Left ventricle myocardium superior (tissue), 1 donor: ENCODE results near the gene KLK3. TPM values are rescaled to one million over a fixed set of nuclear protein-coding genes. Genes with fewer than 3 reads are reported as not detected.
"Not testable (repeated sequence)": the region's sequence is repeated elsewhere in the genome, so short reads cannot be mapped to it uniquely, and the experiment has no call there.

ENCODE experiments used
- ATAC-seq: fragments of 200-7000 bp; cut with Tn5 transposase; one replicate; pipeline ENCODE4 v1.9.1; 2020; ENCODE audit warnings: mild to moderate bottlenecking, moderate library complexity
- DNase-seq: peaks from one replicate; pipeline ENCODE4 v3.0.0-alpha.2; 2020
- intact Hi-C: fragments of 100-400 bp; cut with micrococcal nuclease; formaldehyde crosslinking; loops from one replicate; pipeline ENCODE4 v1.11.0; 2022
- total RNA-seq: library from RNA; stranded (reverse); fragmentation: NEBNext Ultra II Directional; extraction: Animal tissue kit (Norgen Biotek cat#: 25700); gene quantifications from one replicate; pipeline ENCODE4 v1.2.1, GENCODE V29; 2021
- donor health status: DM: no; HTN: yes; CAD: no; lungs with severe emphysema.

KLK3 gene
- total RNA-seq, 1 donor from 2014 or later: not detected

- ATAC-seq (no peak), DNase-seq (no peak)
- intact Hi-C loops: no loop called here
Measured at GRCh38 chr19:50893047-50893736, 38.5 kb downstream of the KLK3 start.

- intact Hi-C loops: no loop called here
- DNase-seq (no peak), ATAC-seq (no peak)
Measured at GRCh38 chr19:50894478-50895356, 40.0 kb downstream of the KLK3 start.

- ATAC-seq, intact Hi-C loops, DNase-seq: not testable (repeated sequence)
Measured at GRCh38 chr19:50896089-50896590, 41.4 kb downstream of the KLK3 start.

- ATAC-seq (no peak), DNase-seq (no peak)
- intact Hi-C loops: no loop called here
Measured at GRCh38 chr19:50896591-50897190, 42.0 kb downstream of the KLK3 start.

GRCh38 chr19:50897191-50897607 is 42.5 kb downstream of the KLK3 start:
- ATAC-seq: no peak
- DNase-seq: no peak
- intact Hi-C loops: no loop called here

- DNase-seq: no peak
- no peak for ATAC-seq
- intact Hi-C loops: no loop called here
Measured at GRCh38 chr19:50897612-50898011, 42.9 kb downstream of the KLK3 start.

- DNase-seq (no peak), ATAC-seq (no peak)
- intact Hi-C loops: no loop called here
Measured at GRCh38 chr19:50898018-50898417, 43.3 kb downstream of the KLK3 start.

GRCh38 chr19:50899569-50899968 is 44.9 kb downstream of the KLK3 start:
- intact Hi-C loops: no loop called here
- ATAC-seq (no peak), DNase-seq (no peak)

GRCh38 chr19:50902640-50903039 is 47.9 kb downstream of the KLK3 start:
- no peak for DNase-seq
- no peak for ATAC-seq
- intact Hi-C loops: no loop called here

GRCh38 chr19:50906217-50906616 is 51.5 kb downstream of the KLK3 start:
- ATAC-seq (no peak), DNase-seq (no peak)
- intact Hi-C loops: no loop called here

- DNase-seq (no peak), ATAC-seq (no peak)
- intact Hi-C loops: no loop called here
Measured at GRCh38 chr19:50908336-50908735, 53.6 kb downstream of the KLK3 start.

- intact Hi-C loops: no loop called here
- DNase-seq: no peak
- ATAC-seq: no peak
Measured at GRCh38 chr19:50909240-50910070, 54.7 kb downstream of the KLK3 start.

Other genes starting within 250 kb of the KLK3 start
- gene SYT3, start 215.0 kb upstream of the KLK3 start, total RNA-seq: 0.15 TPM
- gene C19orf81, start 205.5 kb upstream of the KLK3 start, total RNA-seq: 2.7 TPM
- gene SHANK1, start 135.1 kb upstream of the KLK3 start, total RNA-seq: 0.32 TPM
- 2.9 TPM for gene CLEC11A, start 131.6 kb upstream of the KLK3 start, total RNA-seq
- not detected for gene GPR32, start 84.5 kb upstream of the KLK3 start, total RNA-seq
- not detected for gene ACP4, start 64.5 kb upstream of the KLK3 start, total RNA-seq
- gene KLK1, start 31.1 kb upstream of the KLK3 start, total RNA-seq: not detected
- gene KLK15, start 21.3 kb upstream of the KLK3 start, total RNA-seq: not detected
- gene KLK2, start 18.5 kb downstream of the KLK3 start, total RNA-seq: not detected
- gene KLK4, start 56.5 kb downstream of the KLK3 start, total RNA-seq: not detected
- gene KLK5, start 98.1 kb downstream of the KLK3 start, total RNA-seq: not detected
- not detected for gene KLK6, start 114.7 kb downstream of the KLK3 start, total RNA-seq
- not detected for gene KLK7, start 129.0 kb downstream of the KLK3 start, total RNA-seq
- gene KLK8, start 146.7 kb downstream of the KLK3 start, total RNA-seq: not detected
- 0.50 TPM for gene KLK10, start 164.8 kb downstream of the KLK3 start, total RNA-seq
- gene KLK11, start 171.7 kb downstream of the KLK3 start, total RNA-seq: 0.62 TPM
- not detected for gene KLK12, start 180.1 kb downstream of the KLK3 start, total RNA-seq
- not detected for gene KLK13, start 210.2 kb downstream of the KLK3 start, total RNA-seq
- 0.89 TPM for gene KLK14, start 228.0 kb downstream of the KLK3 start, total RNA-seq